Left ventricle myocardium inferior (tissue), 1 donor: Measurements from ENCODE around the gene FRAS1. TPM values are rescaled to one million over a fixed set of nuclear protein-coding genes. Genes with fewer than 3 reads are reported as not detected.

ENCODE experiments used
- DNase-seq: peaks from one replicate; pipeline ENCODE4 v3.0.0-alpha.2; 2020
- H3K27ac ChIP-seq: fragments of 200-600 bp; replicated peaks from 2 replicates; pipeline ENCODE4 v1.8.0; 2021
- H3K27me3 ChIP-seq: fragments of 200-600 bp; 2 replicates; pipeline ENCODE4 v1.8.0; 2021; ENCODE audit warnings: low read depth
- H3K36me3 ChIP-seq: fragments of 200-600 bp; 2 replicates; pipeline ENCODE4 v1.8.0; 2021
- H3K4me1 ChIP-seq: fragments of 200-600 bp; 2 replicates; pipeline ENCODE4 v1.8.0; 2021
- H3K4me3 ChIP-seq: fragments of 200-600 bp; 2 replicates; pipeline ENCODE4 v1.8.0; 2021; ENCODE audit warnings: mild to moderate bottlenecking, moderate library complexity
- H3K9me3 ChIP-seq: fragments of 200-600 bp; replicated peaks from 2 replicates; pipeline ENCODE4 v1.8.0; 2021
- CTCF ChIP-seq: fragments of 200-600 bp; IDR thresholded peaks from 2 replicates; pipeline ENCODE4 v1.8.0; 2021; ENCODE audit warnings: antibody characterized with exemption, mild to moderate bottlenecking, borderline replicate concordance
- intact Hi-C: fragments of 100-400 bp; cut with micrococcal nuclease; formaldehyde crosslinking; loops from one replicate; pipeline ENCODE4 v1.11.0; 2022
- total RNA-seq: library from RNA; stranded (reverse); fragmentation: NEBNext Ultra II Directional; extraction: Animal tissue kit (Norgen Biotek cat#: 25700); gene quantifications from one replicate; pipeline ENCODE4 v1.2.1, GENCODE V29; 2021
- donor health status: DM: no; HTN: yes; CAD: no; lungs with severe emphysema.

FRAS1 gene
- total RNA-seq, 1 donor from 2014 or later: 1.4 TPM

- Histone ChIP-seq H3K9me3 (no peaks in the 10 kb centered on the region), H3K4me3 (no peak overlapping the region), H3K27ac (no peak overlapping the region), H3K27me3 (no peaks in the 10 kb centered on the region), H3K36me3 (no peaks in the 10 kb centered on the region), H3K4me1 (no peaks in the 10 kb centered on the region)
- DNase-seq: no peak
- intact Hi-C loops: no loop called here
- no peak for TF ChIP-seq CTCF
Measured at GRCh38 chr4:78476108-78476704, 419.1 kb downstream of the FRAS1 start.

- Histone ChIP-seq H3K27me3 (no peaks in the 10 kb centered on the region), H3K4me3 (no peak overlapping the region), H3K4me1 (no peaks in the 10 kb centered on the region), H3K36me3 (no peaks in the 10 kb centered on the region), H3K27ac (no peak overlapping the region), H3K9me3 (no peaks in the 10 kb centered on the region)
- DNase-seq: no peak
- no peak for TF ChIP-seq CTCF
- intact Hi-C loops: no loop called here
Measured at GRCh38 chr4:78477276-78477675, 420.2 kb downstream of the FRAS1 start.

GRCh38 chr4:78478523-78478922 lies 421.4 kb downstream of the FRAS1 start:
- no peaks in the 10 kb centered on the region for H3K9me3 ChIP-seq
- no peak for DNase-seq
- no peak overlapping the region for H3K27ac ChIP-seq
- no peak overlapping the region for H3K4me3 ChIP-seq
- no peaks in the 10 kb centered on the region for H3K4me1 ChIP-seq
- H3K27me3 ChIP-seq: no peaks in the 10 kb centered on the region
- TF ChIP-seq CTCF: no peak
- H3K36me3 ChIP-seq: no peaks in the 10 kb centered on the region
- intact Hi-C loops: no loop called here

- Histone ChIP-seq H3K36me3 (no peaks in the 10 kb centered on the region), H3K9me3 (no peaks in the 10 kb centered on the region), H3K4me1 (no peaks in the 10 kb centered on the region), H3K4me3 (no peak overlapping the region), H3K27me3 (no peaks in the 10 kb centered on the region), H3K27ac (no peak overlapping the region)
- no peak for TF ChIP-seq CTCF
- DNase-seq: no peak
- intact Hi-C loops: no loop called here
Measured at GRCh38 chr4:78480286-78480685, 423.2 kb downstream of the FRAS1 start.

- H3K4me3 ChIP-seq: no peak overlapping the region
- no peaks in the 10 kb centered on the region for H3K36me3 ChIP-seq
- no peak for TF ChIP-seq CTCF
- H3K27ac ChIP-seq: no peak overlapping the region
- intact Hi-C loops: no loop called here
- no peaks in the 10 kb centered on the region for H3K9me3 ChIP-seq
- DNase-seq: no peak
- H3K4me1 ChIP-seq: no peaks in the 10 kb centered on the region
- H3K27me3 ChIP-seq: no peaks in the 10 kb centered on the region
Measured at GRCh38 chr4:78481180-78481579, 424.1 kb downstream of the FRAS1 start.
